Measurements from ENCODE around the gene FAM149B1.

FAM149B1 gene

GRCh38 chr10:73210395-73211105, 42.6 kb downstream of the FAM149B1 start:
- TF ChIP-seq GATA3 (IDR thresholded peaks at IDR 0.05; ENCODE audit: low read depth, low read length), result no peak

DNA sequence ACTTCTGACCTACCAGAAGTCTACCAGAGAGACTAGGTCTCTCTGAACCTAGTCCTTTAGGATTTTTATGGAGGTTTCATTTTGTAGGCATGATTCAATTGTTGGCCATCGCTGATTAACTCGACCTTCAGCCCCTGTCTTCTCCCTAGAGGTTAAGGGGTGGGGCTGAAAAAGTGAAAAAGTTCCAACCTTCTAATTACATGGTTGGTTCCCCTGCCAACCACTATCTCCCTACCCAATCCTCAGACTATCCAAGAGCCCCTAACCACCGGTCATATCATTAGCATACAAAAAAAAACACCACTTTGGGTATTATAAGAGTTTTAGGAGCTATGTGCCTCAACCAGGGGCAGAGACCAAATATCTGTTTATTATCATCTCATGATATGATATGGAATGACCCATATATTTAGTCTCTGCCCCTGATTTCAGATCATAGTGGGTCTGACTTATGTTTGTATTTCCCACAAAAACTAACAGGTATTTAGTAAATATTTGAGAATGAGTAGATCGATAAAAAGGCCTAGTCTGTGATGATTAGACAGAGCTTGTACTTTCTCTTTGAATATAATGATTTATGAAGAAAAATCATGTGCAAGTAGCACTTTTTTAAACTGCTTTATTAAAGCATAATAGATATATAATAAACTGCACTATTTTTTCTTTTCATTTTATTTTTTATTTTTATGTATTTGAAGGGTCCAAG, 43.3 kb downstream of the FAM149B1 start:
- TF ChIP-seq GATA3 (IDR thresholded peaks at IDR 0.05; ENCODE audit: low read depth, low read length) (no peak), GATA2 (IDR thresholded peaks at IDR 0.05; ENCODE audit: low read depth, low read length) (no peak)

GRCh38 chr10:73215749-73216148, 47.8 kb downstream of the FAM149B1 start:
- TF ChIP-seq GATA3 (IDR thresholded peaks at IDR 0.05; ENCODE audit: low read depth, low read length), result no peak
- no peak for TF ChIP-seq GATA2 (IDR thresholded peaks at IDR 0.05; ENCODE audit: low read depth, low read length)

DNA sequence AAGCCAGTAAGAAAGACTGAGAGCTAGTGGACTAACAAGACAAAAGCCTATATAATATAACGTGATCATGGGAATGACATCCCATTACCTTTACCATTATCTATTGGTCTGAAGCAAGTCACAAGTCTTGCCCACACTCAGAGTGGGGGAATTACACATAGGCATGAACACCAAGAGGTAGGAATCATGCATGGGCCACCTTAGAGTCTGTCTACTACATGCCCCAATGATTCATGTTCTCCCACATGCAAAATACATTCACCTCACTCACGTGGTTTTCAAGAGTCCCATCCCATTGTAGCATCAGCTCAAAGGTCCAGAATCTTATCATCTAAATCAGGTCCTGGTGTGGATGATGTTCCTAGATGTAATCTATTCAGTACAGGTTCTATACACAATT, 49.7 kb downstream of the FAM149B1 start:
- TF ChIP-seq GATA2 (IDR thresholded peaks at IDR 0.05; ENCODE audit: low read depth, low read length) (no peak), GATA3 (IDR thresholded peaks at IDR 0.05; ENCODE audit: low read depth, low read length) (no peak)

DNA sequence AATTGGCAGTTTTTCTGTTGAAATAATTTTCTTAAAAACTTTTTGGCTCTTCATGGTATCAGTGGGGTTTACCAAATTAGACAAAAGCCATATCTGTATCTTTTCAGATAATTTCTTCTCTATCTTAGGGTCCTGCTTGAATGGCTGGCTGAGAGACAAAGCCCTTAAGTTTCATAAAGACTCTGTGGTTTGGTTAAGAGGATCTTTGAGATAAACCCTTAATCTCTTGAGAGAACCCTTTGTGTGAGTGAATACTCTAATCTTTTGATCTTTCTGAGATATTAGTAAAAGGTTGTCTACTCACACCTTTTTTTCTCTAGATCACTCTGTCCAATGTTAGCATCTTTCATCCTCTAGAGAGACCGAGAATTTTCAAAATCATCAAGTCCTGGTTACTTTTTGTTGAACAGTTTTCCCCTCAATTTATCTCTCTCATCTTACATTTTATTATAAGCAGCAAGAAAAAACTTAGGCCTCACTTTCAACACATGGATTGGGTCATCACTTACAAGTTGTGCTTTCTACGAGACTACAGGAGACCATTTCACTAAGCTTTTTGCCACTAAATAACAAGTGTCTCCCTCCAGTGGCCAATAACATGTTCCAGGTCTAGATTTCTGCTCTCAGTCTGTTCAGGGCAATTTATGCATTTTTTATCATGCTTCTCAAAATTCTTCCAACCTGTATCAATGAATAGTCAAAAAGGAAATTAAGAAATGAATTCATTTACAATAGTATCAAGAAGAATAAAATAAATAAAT, 50.7 kb downstream of the FAM149B1 start:
- TF ChIP-seq GATA2 (IDR thresholded peaks at IDR 0.05; ENCODE audit: low read depth, low read length), result no peak
- no peak for TF ChIP-seq GATA3 (IDR thresholded peaks at IDR 0.05; ENCODE audit: low read depth, low read length)

DNA sequence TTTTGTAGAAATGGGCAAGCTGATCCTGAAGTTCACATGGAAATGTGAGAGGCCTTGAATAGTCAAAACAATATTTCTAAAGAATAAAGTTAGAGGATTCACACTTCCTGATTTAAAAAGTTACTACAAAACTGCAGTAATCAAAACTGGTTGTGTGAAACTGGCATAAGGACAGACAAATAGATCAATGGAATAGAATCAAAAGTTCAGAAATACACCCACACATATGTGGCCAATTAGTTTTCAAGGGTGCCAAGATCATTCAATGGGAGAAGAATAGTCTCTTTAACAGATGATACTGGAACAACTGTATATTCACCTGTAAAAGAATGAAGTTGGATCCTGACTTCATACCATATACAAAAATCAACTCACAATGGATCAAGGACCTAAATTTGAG, 51.5 kb downstream of the FAM149B1 start:
- TF ChIP-seq GATA2 (IDR thresholded peaks at IDR 0.05; ENCODE audit: low read depth, low read length) (no peak), GATA3 (IDR thresholded peaks at IDR 0.05; ENCODE audit: low read depth, low read length) (no peak)

DNA sequence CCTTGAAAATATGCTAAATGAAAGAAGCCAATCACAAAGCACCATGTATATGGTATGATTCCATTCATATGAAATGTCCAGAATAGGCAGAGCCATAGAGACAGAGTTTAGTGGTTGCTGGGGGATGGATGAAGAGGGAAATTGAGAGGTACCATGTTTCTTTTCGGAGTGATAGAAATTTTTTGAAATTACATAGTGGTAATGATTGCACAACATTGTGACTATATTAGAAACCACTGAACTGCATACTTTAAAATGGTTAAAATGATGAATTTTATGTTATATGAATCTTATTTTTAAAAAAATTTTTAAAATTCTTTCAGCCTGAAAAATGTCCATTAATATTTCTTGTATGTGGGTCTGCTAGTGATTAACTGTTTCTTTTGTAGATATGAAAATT, 53.1 kb downstream of the FAM149B1 start:
- TF ChIP-seq GATA2 (IDR thresholded peaks at IDR 0.05; ENCODE audit: low read depth, low read length) (no peak), GATA3 (IDR thresholded peaks at IDR 0.05; ENCODE audit: low read depth, low read length) (no peak)

DNA sequence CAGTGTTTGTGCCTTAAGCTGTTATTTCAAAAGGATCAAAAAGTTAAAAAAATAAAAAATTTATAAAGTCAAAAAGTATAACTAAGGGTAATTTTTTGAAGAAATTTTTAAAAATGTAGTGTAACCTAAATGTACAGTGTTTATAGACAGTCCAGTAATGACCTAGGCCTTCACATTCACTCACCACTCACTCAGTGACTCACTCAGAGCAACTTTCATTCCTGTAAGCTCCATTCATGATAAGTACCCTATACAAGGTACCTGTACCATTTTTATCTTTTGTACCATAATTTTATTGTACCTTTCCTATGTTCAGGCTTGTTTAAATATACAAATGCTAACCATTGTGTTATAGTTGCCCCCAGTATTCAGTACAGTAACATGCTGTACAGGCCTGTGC, 57.6 kb downstream of the FAM149B1 start:
- TF ChIP-seq GATA3 (IDR thresholded peaks at IDR 0.05; ENCODE audit: low read depth, low read length) (no peak), GATA2 (IDR thresholded peaks at IDR 0.05; ENCODE audit: low read depth, low read length) (no peak)

GRCh38 chr10:73226663-73227062, 58.7 kb downstream of the FAM149B1 start:
- no peak for TF ChIP-seq GATA2 (IDR thresholded peaks at IDR 0.05; ENCODE audit: low read depth, low read length)
- TF ChIP-seq GATA3 (IDR thresholded peaks at IDR 0.05; ENCODE audit: low read depth, low read length), result no peak

DNA sequence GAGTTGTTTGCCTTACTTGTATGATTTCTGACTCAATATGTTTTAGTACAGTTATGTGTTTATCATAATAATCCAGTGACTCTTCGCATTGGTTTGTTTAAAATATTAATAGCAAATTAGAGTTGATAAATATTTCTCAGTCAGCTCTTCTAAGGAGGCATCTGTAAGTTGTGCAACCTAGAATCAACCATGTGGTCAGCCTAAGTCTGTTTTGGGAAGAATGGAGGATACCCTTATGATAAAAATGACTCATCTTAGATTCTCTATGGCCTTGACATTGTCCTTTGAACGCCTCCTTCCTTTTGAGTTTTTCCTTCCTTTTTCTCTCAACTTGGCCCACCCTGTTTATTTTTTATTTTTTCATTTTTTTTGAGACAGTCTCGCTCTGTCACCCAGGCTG, 60.3 kb downstream of the FAM149B1 start:
- no peak for TF ChIP-seq GATA2 (IDR thresholded peaks at IDR 0.05; ENCODE audit: low read depth, low read length)
- TF ChIP-seq GATA3 (IDR thresholded peaks at IDR 0.05; ENCODE audit: low read depth, low read length), result no peak

GRCh38 chr10:73229567-73229966, 61.6 kb downstream of the FAM149B1 start:
- TF ChIP-seq GATA2 (IDR thresholded peaks at IDR 0.05; ENCODE audit: low read depth, low read length) (no peak), GATA3 (IDR thresholded peaks at IDR 0.05; ENCODE audit: low read depth, low read length) (no peak)

DNA sequence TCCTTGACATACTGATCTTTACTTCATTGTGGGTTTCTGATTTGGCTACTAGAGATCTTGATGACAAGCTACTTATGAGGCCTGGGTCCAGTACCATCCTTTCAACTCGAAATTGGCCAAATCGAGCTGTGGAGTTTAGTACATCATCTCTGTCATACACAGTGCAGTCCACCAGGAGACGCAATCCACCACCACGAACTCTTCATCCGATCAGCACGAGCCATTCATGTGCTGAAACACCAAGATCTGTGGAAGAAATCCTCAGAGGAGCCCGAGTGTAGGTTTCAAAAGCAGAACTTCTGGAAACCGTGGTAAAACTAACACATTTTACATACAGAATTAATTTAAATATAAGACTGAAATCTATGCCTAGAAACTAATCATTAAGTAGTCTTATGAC, 65.0 kb downstream of the FAM149B1 start:
- no peak for TF ChIP-seq GATA2 (IDR thresholded peaks at IDR 0.05; ENCODE audit: low read depth, low read length)
- TF ChIP-seq GATA3 (IDR thresholded peaks at IDR 0.05; ENCODE audit: low read depth, low read length), result no peak

- TF ChIP-seq GATA3 (IDR thresholded peaks at IDR 0.05; ENCODE audit: low read depth, low read length) (no peak), GATA2 (IDR thresholded peaks at IDR 0.05; ENCODE audit: low read depth, low read length) (no peak)
Measured at GRCh38 chr10:73233883-73234282, 66.0 kb downstream of the FAM149B1 start.

GRCh38 chr10:73234695-73235094, 66.8 kb downstream of the FAM149B1 start:
- TF ChIP-seq GATA3 (IDR thresholded peaks at IDR 0.05; ENCODE audit: low read depth, low read length) (no peak), GATA2 (IDR thresholded peaks at IDR 0.05; ENCODE audit: low read depth, low read length) (no peak)

Data from SH-SY5Y (cell line).